Keratinocyte (primary cell): Measurements from ENCODE around the gene TPBGL.

ENCODE experiments used
- EZH2 ChIP-seq: IDR thresholded peaks from one replicate; pipeline ENCODE4 v1.6.1; 2012; ENCODE audit warnings: inconsistent platforms, mild to moderate bottlenecking, low read length, moderate library complexity
- TF ChIP-seq, protein P1 (sequence below), 3 experiments: IDR thresholded peaks in 1 of 3; conservative IDR thresholded peaks in 1 of 3; optimal IDR thresholded peaks in 1 of 3; 2 replicates in 2 of 3; 3 replicates in 1 of 3; pipeline versions ENCODE3 to v1.5.1; 2011; ENCODE audit warnings: low read length in 3 of 3, mild to moderate bottlenecking in 3 of 3, moderate library complexity in 2 of 3, control low read depth in 1 of 3, inconsistent platforms in 1 of 3; ENCODE audit not compliant: insufficient read depth in 2 of 3; ENCODE audit errors: extremely low read depth in 1 of 3

DNA sequence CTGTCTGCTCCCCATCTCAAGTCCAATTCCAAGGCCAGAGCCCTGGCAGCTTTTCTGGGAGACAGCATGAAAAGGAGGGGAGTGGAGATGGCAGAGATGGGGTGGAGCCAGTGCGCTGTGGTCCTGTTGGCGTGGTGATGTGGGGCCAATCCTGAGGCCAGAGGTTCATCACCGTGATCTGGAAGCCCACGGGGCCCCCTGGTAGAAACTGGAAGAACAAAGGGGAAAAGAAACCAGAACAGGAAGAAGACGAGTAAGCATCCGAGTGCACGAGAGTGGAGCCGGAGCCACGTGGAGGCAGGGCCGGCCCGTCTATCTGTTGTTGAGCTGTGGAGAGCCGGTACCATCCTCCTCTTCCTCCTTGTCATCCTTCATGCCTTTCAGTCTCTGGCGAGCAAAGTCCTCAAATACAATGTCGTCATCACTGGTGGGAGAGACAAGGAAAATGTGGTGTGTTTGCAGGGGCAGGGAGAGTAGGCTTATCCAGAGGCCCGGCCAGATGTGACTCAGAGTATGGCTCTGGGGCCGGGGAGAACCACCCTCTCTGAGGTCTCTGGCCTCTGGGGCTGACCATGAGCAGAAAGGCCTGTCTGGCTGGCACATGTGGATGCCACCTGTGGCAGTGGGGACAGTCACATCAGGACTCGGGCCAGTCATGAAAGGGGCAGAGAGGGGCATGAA is 25.4 kb downstream of the TPBGL start:
- TF ChIP-seq, protein P1, sequence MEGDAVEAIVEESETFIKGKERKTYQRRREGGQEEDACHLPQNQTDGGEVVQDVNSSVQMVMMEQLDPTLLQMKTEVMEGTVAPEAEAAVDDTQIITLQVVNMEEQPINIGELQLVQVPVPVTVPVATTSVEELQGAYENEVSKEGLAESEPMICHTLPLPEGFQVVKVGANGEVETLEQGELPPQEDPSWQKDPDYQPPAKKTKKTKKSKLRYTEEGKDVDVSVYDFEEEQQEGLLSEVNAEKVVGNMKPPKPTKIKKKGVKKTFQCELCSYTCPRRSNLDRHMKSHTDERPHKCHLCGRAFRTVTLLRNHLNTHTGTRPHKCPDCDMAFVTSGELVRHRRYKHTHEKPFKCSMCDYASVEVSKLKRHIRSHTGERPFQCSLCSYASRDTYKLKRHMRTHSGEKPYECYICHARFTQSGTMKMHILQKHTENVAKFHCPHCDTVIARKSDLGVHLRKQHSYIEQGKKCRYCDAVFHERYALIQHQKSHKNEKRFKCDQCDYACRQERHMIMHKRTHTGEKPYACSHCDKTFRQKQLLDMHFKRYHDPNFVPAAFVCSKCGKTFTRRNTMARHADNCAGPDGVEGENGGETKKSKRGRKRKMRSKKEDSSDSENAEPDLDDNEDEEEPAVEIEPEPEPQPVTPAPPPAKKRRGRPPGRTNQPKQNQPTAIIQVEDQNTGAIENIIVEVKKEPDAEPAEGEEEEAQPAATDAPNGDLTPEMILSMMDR (optimal IDR thresholded peaks at IDR 0.05 in 1 of 3, IDR thresholded peaks at IDR 0.05 in 1 of 3, conservative IDR thresholded peaks at IDR 0.05 in 1 of 3; ENCODE audit: extremely low read depth in 1 of 3, insufficient read depth in 2 of 3, low read length in 3 of 3) = no peak
- no peak for TF ChIP-seq EZH2
